NB4 (cell line): Measurements from ENCODE around the gene AOPEP.

Experiments
- DNase-seq: peaks from one replicate; pipeline ENCODE4 v3.0.0; 2010; ENCODE audit warnings: low read depth
- H3K4me3 ChIP-seq: one replicate; pipeline ENCODE4 v1.5.1; 2011; ENCODE audit warnings: mild to moderate bottlenecking, low read depth, low read length, moderate library complexity
- MYC ChIP-seq: IDR thresholded peaks from 2 replicates; pipeline ENCODE4 v1.6.1; 2011; ENCODE audit warnings: low read depth, low read length
- POLR2A ChIP-seq: IDR thresholded peaks from 2 replicates; pipeline ENCODE4 v1.6.1; 2011; ENCODE audit warnings: mild to moderate bottlenecking; ENCODE audit not compliant: insufficient read length; ENCODE audit errors: extremely low read depth
- TF ChIP-seq, protein P1 (sequence below): IDR thresholded peaks from one replicate; pipeline ENCODE4 v1.5.1; 2012; ENCODE audit warnings: low read depth, low read length
- TF ChIP-seq, protein P2 (sequence below): IDR thresholded peaks from 2 replicates; pipeline ENCODE4 v1.6.1; 2011; ENCODE audit warnings: low read depth, low read length

Gene AOPEP

DNA sequence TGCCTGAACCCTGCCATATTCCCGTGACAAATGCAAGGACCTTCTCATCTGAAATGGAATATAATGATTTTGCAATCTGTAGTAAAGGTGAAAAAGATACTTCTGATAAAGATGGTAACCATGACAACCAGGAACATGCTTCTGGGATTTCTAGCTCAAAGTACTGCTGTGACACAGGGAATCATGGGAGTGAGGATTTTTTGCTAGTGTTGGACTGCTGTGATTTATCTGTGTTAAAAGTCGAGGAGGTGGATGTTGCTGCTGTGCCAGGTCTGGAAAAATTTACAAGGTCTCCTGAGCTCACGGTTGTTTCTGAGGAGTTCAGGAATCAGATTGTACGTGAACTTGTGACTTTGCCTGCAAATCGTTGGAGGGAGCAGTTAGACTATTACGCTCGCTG lies 33.5 kb downstream of the AOPEP start:
- TF ChIP-seq, protein P1, sequence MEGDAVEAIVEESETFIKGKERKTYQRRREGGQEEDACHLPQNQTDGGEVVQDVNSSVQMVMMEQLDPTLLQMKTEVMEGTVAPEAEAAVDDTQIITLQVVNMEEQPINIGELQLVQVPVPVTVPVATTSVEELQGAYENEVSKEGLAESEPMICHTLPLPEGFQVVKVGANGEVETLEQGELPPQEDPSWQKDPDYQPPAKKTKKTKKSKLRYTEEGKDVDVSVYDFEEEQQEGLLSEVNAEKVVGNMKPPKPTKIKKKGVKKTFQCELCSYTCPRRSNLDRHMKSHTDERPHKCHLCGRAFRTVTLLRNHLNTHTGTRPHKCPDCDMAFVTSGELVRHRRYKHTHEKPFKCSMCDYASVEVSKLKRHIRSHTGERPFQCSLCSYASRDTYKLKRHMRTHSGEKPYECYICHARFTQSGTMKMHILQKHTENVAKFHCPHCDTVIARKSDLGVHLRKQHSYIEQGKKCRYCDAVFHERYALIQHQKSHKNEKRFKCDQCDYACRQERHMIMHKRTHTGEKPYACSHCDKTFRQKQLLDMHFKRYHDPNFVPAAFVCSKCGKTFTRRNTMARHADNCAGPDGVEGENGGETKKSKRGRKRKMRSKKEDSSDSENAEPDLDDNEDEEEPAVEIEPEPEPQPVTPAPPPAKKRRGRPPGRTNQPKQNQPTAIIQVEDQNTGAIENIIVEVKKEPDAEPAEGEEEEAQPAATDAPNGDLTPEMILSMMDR, result no peak
- TF ChIP-seq MYC, result no peak
- TF ChIP-seq, protein P2, sequence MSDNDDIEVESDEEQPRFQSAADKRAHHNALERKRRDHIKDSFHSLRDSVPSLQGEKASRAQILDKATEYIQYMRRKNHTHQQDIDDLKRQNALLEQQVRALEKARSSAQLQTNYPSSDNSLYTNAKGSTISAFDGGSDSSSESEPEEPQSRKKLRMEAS, result no peak
- no peak for TF ChIP-seq POLR2A
- no peak for DNase-seq
- no peak overlapping the region for H3K4me3 ChIP-seq

DNA sequence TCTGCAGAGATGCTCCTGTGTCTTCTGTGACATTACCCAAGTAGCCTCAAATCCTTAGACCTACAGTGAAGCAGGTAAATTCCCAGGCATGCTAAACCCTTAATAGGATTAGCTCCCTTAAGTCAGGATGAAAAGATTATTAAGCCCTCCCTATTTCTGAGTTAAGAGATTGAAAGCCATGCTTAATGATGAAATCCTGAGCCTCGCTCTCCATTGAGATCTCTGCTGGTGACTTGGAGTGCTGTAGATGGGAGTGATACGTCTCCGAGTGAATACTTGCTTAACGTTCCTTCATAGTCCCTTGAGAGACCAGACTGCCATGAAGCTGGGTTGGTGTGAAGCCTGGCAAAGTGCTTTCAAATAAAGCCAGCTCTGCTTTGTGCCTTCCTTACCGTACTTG lies 34.2 kb downstream of the AOPEP start:
- no peak for DNase-seq
- no peak overlapping the region for H3K4me3 ChIP-seq
- TF ChIP-seq, protein P1, result no peak
- no peak for TF ChIP-seq POLR2A
- TF ChIP-seq MYC, result no peak
- TF ChIP-seq, protein P2, result no peak

DNA sequence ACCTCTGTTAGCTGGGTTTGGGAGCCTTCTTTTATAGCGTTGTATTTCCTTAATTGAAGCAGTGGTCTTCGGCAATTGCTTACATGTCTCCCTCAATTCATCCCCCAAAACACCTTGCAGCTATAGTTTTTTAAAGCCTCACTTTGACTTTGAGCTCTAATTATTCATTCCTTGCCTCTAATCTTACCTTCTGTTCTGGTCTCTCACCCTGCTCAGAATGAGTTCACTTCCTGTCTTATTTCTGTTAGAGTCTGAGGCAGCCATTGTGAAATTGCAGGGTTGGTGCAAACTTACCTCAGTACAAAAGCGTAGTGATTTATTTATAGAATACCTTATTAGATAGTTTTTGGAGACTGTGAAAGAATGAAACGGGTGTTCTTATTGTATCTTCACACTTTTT lies 35.0 kb downstream of the AOPEP start:
- no peak overlapping the region for H3K4me3 ChIP-seq
- TF ChIP-seq, protein P2, result no peak
- TF ChIP-seq, protein P1, result no peak
- no peak for TF ChIP-seq POLR2A
- TF ChIP-seq MYC, result no peak
- peak; percentile 19 for DNase-seq

DNA sequence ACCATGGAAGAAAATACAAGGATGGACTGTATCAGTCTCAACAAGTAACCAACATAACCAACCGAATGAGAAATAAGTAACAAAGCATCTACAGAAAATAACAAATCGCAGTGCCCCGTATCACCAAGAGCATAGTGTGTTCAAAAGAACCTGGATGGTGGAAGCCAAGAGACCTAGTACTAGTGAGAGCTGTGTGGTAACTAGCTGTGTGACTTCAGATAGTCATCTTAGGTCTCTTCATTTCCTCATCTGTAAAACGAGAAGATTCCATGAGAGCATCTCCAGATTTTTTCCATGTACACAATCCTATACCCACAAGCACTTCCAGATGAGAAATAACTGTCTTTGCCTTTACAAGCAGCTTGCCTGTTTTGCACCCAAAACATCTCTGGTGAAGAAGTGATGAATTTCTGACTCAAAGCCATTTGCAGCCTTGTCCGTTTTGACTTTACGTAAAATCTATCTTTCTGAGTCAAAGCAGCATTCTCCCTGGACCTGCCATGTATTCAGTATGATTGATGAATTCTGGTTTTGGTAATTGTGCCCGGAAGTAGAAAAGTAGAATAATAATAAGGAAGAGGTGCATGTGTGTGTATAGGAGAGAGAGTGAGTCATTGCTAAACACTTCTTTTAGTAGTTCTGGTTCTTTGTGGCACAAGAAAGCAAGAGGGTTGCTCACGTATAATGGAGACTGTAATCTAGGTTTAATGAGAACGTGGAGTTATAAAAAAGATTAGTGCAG lies 41.0 kb downstream of the AOPEP start:
- DNase-seq, result no peak
- no peak overlapping the region for H3K4me3 ChIP-seq
- TF ChIP-seq MYC, result no peak
- TF ChIP-seq POLR2A, result no peak
- TF ChIP-seq, protein P1, result no peak
- TF ChIP-seq, protein P2, result no peak

DNA sequence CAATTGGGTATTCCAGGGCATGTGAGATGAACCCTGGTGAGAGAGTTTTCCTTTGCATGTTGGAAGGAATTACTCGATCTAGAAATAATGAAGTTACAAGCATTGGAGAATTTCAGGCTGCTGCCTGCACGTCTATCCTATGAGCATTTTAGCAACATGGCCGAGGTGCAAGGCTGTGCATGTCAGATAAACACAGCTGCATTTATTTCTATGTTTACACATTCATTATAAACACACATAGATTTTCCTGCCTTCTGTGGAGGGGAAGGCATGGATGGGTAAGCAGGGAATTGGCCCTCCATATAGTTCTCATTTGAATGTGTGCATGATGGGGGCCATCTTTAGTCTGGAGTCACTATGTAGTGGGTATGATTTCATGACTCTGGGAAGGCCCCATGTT lies 42.3 kb downstream of the AOPEP start:
- no peak for DNase-seq
- TF ChIP-seq POLR2A (no peak), MYC (no peak)
- TF ChIP-seq, protein P2, result no peak
- TF ChIP-seq, protein P1, result no peak
- no peak overlapping the region for H3K4me3 ChIP-seq
